HEK293 (cell line): Measurements from ENCODE around the gene ISCU.
A peak's percentile ranks its signal among the peaks of the same experiment; 100 is the strongest.

Experiments used
- CTCF ChIP-seq: fragments of 450-650 bp; formaldehyde crosslinking; IDR thresholded peaks from 2 replicates; pipeline ENCODE4 v1.5.1; 2016; ENCODE audit warnings: missing biosample characterization, missing genetic modification characterization
- MEIS1 ChIP-seq: sonication (generic); formaldehyde crosslinking; IDR thresholded peaks from 2 replicates; pipeline ENCODE4 v1.8.1; 2022; ENCODE audit warnings: missing genetic modification reagents, mild to moderate bottlenecking, borderline replicate concordance
- MYNN ChIP-seq: fragments of 450-650 bp; formaldehyde crosslinking; IDR thresholded peaks from 2 replicates; pipeline ENCODE4 v1.5.1; 2016; ENCODE audit warnings: missing biosample characterization, missing genetic modification characterization, borderline replicate concordance
- SCRT2 ChIP-seq: fragments of 450-650 bp; formaldehyde crosslinking; IDR thresholded peaks from 2 replicates; pipeline ENCODE4 v1.5.1; 2016; ENCODE audit warnings: missing biosample characterization, missing genetic modification characterization
- SP3 ChIP-seq: fragments of 450-650 bp; formaldehyde crosslinking; IDR thresholded peaks from 2 replicates; pipeline ENCODE4 v1.5.1; 2016; ENCODE audit warnings: missing biosample characterization, missing genetic modification characterization
- ZBTB26 ChIP-seq: fragments of 450-650 bp; formaldehyde crosslinking; optimal IDR thresholded peaks from 2 replicates; pipeline ENCODE3; 2016; ENCODE audit warnings: missing biosample characterization, mild to moderate bottlenecking, missing genetic modification characterization
- ZBTB7A ChIP-seq: fragments of 450-650 bp; formaldehyde crosslinking; IDR thresholded peaks from 2 replicates; pipeline ENCODE4 v1.5.1; 2016; ENCODE audit warnings: low read depth, missing biosample characterization, missing genetic modification characterization
- ZFP37 ChIP-seq: fragments of 450-650 bp; formaldehyde crosslinking; IDR thresholded peaks from 2 replicates; pipeline ENCODE4 v1.5.1; 2016; ENCODE audit warnings: missing biosample characterization, missing genetic modification characterization
- ZNF10 ChIP-seq: fragments of 450-650 bp; formaldehyde crosslinking; IDR thresholded peaks from 2 replicates; pipeline ENCODE4 v1.5.1; 2017; ENCODE audit warnings: missing biosample characterization, missing genetic modification characterization
- ZNF132 ChIP-seq: fragments of 450-650 bp; formaldehyde crosslinking; IDR thresholded peaks from 2 replicates; pipeline ENCODE4 v1.5.1; 2017; ENCODE audit warnings: missing biosample characterization, missing genetic modification characterization, borderline replicate concordance
- ZNF169 ChIP-seq: fragments of 450-650 bp; formaldehyde crosslinking; IDR thresholded peaks from 2 replicates; pipeline ENCODE4 v1.5.1; 2016; ENCODE audit warnings: missing biosample characterization, missing genetic modification characterization
- ZNF18 ChIP-seq: fragments of 450-650 bp; formaldehyde crosslinking; IDR thresholded peaks from 2 replicates; pipeline ENCODE4 v1.5.1; 2016; ENCODE audit warnings: missing biosample characterization, missing genetic modification characterization
- ZNF184 ChIP-seq: fragments of 450-650 bp; IDR thresholded peaks from 2 replicates; pipeline ENCODE4 v1.5.1; 2018; ENCODE audit warnings: missing biosample characterization, mild to moderate bottlenecking, missing genetic modification characterization
- ZNF223 ChIP-seq: fragments of 450-650 bp; formaldehyde crosslinking; IDR thresholded peaks from 2 replicates; pipeline ENCODE4 v1.5.1; 2016; ENCODE audit warnings: missing biosample characterization, missing genetic modification characterization
- ZNF26 ChIP-seq: fragments of 450-650 bp; formaldehyde crosslinking; IDR thresholded peaks from 2 replicates; pipeline ENCODE4 v1.5.1; 2016; ENCODE audit warnings: missing biosample characterization, missing genetic modification characterization
- ZNF280D ChIP-seq: fragments of 450-650 bp; formaldehyde crosslinking; IDR thresholded peaks from 2 replicates; pipeline ENCODE4 v1.5.1; 2016; ENCODE audit warnings: missing biosample characterization, missing genetic modification characterization
- ZNF449 ChIP-seq: fragments of 450-650 bp; formaldehyde crosslinking; IDR thresholded peaks from 2 replicates; pipeline ENCODE4 v1.5.1; 2017; ENCODE audit warnings: missing biosample characterization, mild to moderate bottlenecking, missing genetic modification characterization, moderate library complexity
- ZNF610 ChIP-seq: fragments of 450-650 bp; formaldehyde crosslinking; IDR thresholded peaks from 2 replicates; pipeline ENCODE4 v1.5.1; 2016; ENCODE audit warnings: missing biosample characterization, missing genetic modification characterization, borderline replicate concordance
- ZNF623 ChIP-seq: fragments of 450-650 bp; formaldehyde crosslinking; IDR thresholded peaks from 2 replicates; pipeline ENCODE4 v1.5.1; 2016; ENCODE audit warnings: missing biosample characterization, missing genetic modification characterization
- ZNF692 ChIP-seq: fragments of 450-650 bp; formaldehyde crosslinking; IDR thresholded peaks from 2 replicates; pipeline ENCODE4 v1.5.1; 2016; ENCODE audit warnings: missing biosample characterization, missing genetic modification characterization
- ZNF76 ChIP-seq: fragments of 450-650 bp; formaldehyde crosslinking; IDR thresholded peaks from 2 replicates; pipeline ENCODE4; 2016; ENCODE audit warnings: low read depth, missing biosample characterization, missing genetic modification characterization, borderline replicate concordance
- ZXDB ChIP-seq: fragments of 450-650 bp; formaldehyde crosslinking; IDR thresholded peaks from 2 replicates; pipeline ENCODE4 v1.5.1; 2016; ENCODE audit warnings: missing biosample characterization, missing genetic modification characterization

Gene ISCU

GRCh38 chr12:108514973-108515814, 47.2 kb upstream of the ISCU start, which contains the start of gene FICD (continued):
- TF ChIP-seq CTCF (tag by site-specific recombination) (no peak), ZBTB26 (tag by site-specific recombination) (peak; percentile 76), ZNF692 (tag by site-specific recombination) (peak; percentile 39; the same call in 1 of the 2 replicates), ZNF280D (tag by site-specific recombination) (no peak), ZXDB (tag by site-specific recombination) (0 out of 2 replicates have a peak, but pooled peaks have one; percentile 7), ZNF26 (tag by site-specific recombination) (no peak), ZBTB7A (tag by site-specific recombination) (no peak), ZNF132 (tag by site-specific recombination) (no peak), SCRT2 (tag by site-specific recombination) (no peak), MYNN (tag by site-specific recombination) (no peak), ZNF449 (no peak), ZNF623 (no peak), ZNF184 (tag by site-specific recombination) (no peak), ZNF610 (tag by site-specific recombination) (no peak), ZNF76 (tag by site-specific recombination) (0 out of 2 replicates have a peak, but pooled peaks have one; percentile 75), ZFP37 (no peak), ZNF169 (tag by site-specific recombination) (no peak), ZNF223 (no peak), SP3 (peak; percentile 92), ZNF10 (tag by site-specific recombination) (no peak; the same call in 1 of the 2 replicates), MEIS1 (CRISPR knock-in tag) (no peak), ZNF18 (tag by site-specific recombination) (no peak)
